ENCODE measurements around the gene TCAP. TPM values are rescaled to one million over a fixed set of nuclear protein-coding genes. Genes with fewer than 3 reads are reported as not detected.

TCAP gene
- total and polyA plus RNA-seq, 12 donors: 0.78 to 13.6 (median 1.8) TPM; not detected in 1

- H3K27ac ChIP-seq: no peak overlapping the region
- H3K9me3 ChIP-seq (replicated peaks in 1 of 3): no peaks in the 10 kb centered on the region
- H3K4me1 ChIP-seq (replicated peaks in 1 of 2): peaks cover 26 to 49% of the 10 kb centered on the region in 2 donors
- H3K36me3 ChIP-seq (replicated peaks in 1 of 2): no peaks in the 10 kb centered on the region
- H3K4me3 ChIP-seq: no peak overlapping the region
- TF ChIP-seq POLR2A (IDR thresholded peaks at IDR 0.05) (no peak), CTCF (IDR thresholded peaks at IDR 0.05) (no peak)
- no peak for DNase-seq
- no peaks in the 10 kb centered on the region for H3K27me3 ChIP-seq
- intact Hi-C loops (cut with DNase I): no loop called here
- 74 to 83% (median 81%) methylated on average over 7 to 8 of the region's 8 CpGs for WGBS, 4 donors
Observed at GRCh38 chr17:39633570-39634183, 31.5 kb upstream of the TCAP start.

- Histone ChIP-seq H3K4me1 (replicated peaks in 1 of 2) (peaks cover 32 to 56% of the 10 kb centered on the region in 2 donors), H3K27me3 (no peaks in the 10 kb centered on the region), H3K36me3 (replicated peaks in 1 of 2) (no peaks in the 10 kb centered on the region), H3K4me3 (no peak overlapping the region), H3K27ac (peak overlapping the region in 4 of 5 donors; percentile 5 to 72 (median 57)), H3K9me3 (replicated peaks in 1 of 3) (no peaks in the 10 kb centered on the region)
- intact Hi-C loops (cut with DNase I): no loop called here
- DNase-seq: peak in 6 of 7 donors; percentile 50 to 81 (median 68)
- TF ChIP-seq POLR2A (IDR thresholded peaks at IDR 0.05) (peak in 1 of 2 donors; percentile 26), CTCF (IDR thresholded peaks at IDR 0.05) (peak; percentile 69 to 80 (median 78))
- WGBS, 4 donors: 38 to 42% (median 39%) methylated on average over 2 of the region's 2 CpGs
Observed at GRCh38 chr17:39634384-39634871, 30.7 kb upstream of the TCAP start.

GRCh38 chr17:39635614-39636176, 29.5 kb upstream of the TCAP start:
- DNase-seq: no peak
- H3K4me3 ChIP-seq: no peak overlapping the region
- WGBS, 4 donors: 84 to 94% (median 89%) methylated on average over 5 to 8 of the region's 8 CpGs
- H3K4me1 ChIP-seq (replicated peaks in 1 of 2): peaks cover 44 to 69% of the 10 kb centered on the region in 2 donors
- H3K27me3 ChIP-seq: no peaks in the 10 kb centered on the region
- H3K36me3 ChIP-seq (replicated peaks in 1 of 2): no peaks in the 10 kb centered on the region
- no peaks in the 10 kb centered on the region for H3K9me3 ChIP-seq (replicated peaks in 1 of 3)
- intact Hi-C loops (cut with DNase I): no loop called here
- peak overlapping the region in 1 of 5 donors; percentile 90 for H3K27ac ChIP-seq
- TF ChIP-seq CTCF (IDR thresholded peaks at IDR 0.05) (no peak), POLR2A (IDR thresholded peaks at IDR 0.05) (no peak)

- TF ChIP-seq CTCF (IDR thresholded peaks at IDR 0.05): no peak
- TF ChIP-seq POLR2A (IDR thresholded peaks at IDR 0.05): no peak
- Histone ChIP-seq H3K9me3 (replicated peaks in 1 of 3) (no peaks in the 10 kb centered on the region), H3K4me1 (replicated peaks in 1 of 2) (peaks cover 53 to 78% of the 10 kb centered on the region in 2 donors), H3K36me3 (replicated peaks in 1 of 2) (no peaks in the 10 kb centered on the region), H3K27me3 (no peaks in the 10 kb centered on the region), H3K4me3 (peak overlapping the region in 3 of 4 donors; percentile 62 to 99 (median 90)), H3K27ac (peak overlapping the region; percentile 18 to 99 (median 79))
- intact Hi-C loops (cut with DNase I): no loop called here
- DNase-seq: no peak
- 22 to 33% (median 23%) methylated on average over 6 of the region's 6 CpGs for WGBS, 4 donors
Observed at GRCh38 chr17:39636587-39636926, 28.6 kb upstream of the TCAP start.
